T-helper 17 cell (primary cell): ENCODE measurements around the gene RSPH10B2. TPM values are rescaled to one million over a fixed set of nuclear protein-coding genes. Genes with fewer than 3 reads are reported as not detected.
"Not testable (repeated sequence)": the region's sequence is repeated elsewhere in the genome, so short reads cannot be mapped to it uniquely, and the experiment has no call there.

ENCODE experiments used
- ATAC-seq: fragments of 150-1000 bp; cut with Tn5 transposase; 2 replicates; pipeline ENCODE4 v1.10.0; 2021; ENCODE audit warnings: mild to moderate bottlenecking, moderate library complexity
- DNase-seq, 3 donors: peaks; one replicate each; pipeline versions ENCODE4 v3.0.0 to v3.0.0-alpha.2; 2020 to 2021
- H3K9me3 ChIP-seq: one replicate; pipeline ENCODE4 v1.7.0; 2013; ENCODE audit warnings: low read length, mild to moderate bottlenecking; ENCODE audit not compliant: control insufficient read depth, poor library complexity, severe bottlenecking
- H3K27ac Mint-ChIP-seq: one replicate; pipeline ENCODE4 v1.8.0; 2022; ENCODE audit warnings: mild to moderate bottlenecking, moderate library complexity, mixed read lengths
- H3K27me3 Mint-ChIP-seq: one replicate; pipeline ENCODE4 v1.8.0; 2022; ENCODE audit warnings: mixed read lengths
- H3K36me3 Mint-ChIP-seq: one replicate; pipeline ENCODE4 v1.8.0; 2022; ENCODE audit warnings: low read depth, mixed read lengths
- H3K4me1 Mint-ChIP-seq: one replicate; pipeline ENCODE4 v1.8.0; 2022; ENCODE audit warnings: mild to moderate bottlenecking, mixed read lengths
- H3K4me3 Mint-ChIP-seq: one replicate; pipeline ENCODE4 v1.8.0; 2022; ENCODE audit warnings: mild to moderate bottlenecking, moderate library complexity, mixed read lengths
- total RNA-seq, 4 donors: library from RNA in 2 of 4; stranded (reverse) in 2 of 4; gene quantifications; one replicate each; pipeline ENCODE4 v1.2.3 and lab custom pipeline; 2022 to 2026

Gene RSPH10B2
- total RNA-seq, 2 donors from 2014 or later = 0.50 TPM; not detected in 1

DNA sequence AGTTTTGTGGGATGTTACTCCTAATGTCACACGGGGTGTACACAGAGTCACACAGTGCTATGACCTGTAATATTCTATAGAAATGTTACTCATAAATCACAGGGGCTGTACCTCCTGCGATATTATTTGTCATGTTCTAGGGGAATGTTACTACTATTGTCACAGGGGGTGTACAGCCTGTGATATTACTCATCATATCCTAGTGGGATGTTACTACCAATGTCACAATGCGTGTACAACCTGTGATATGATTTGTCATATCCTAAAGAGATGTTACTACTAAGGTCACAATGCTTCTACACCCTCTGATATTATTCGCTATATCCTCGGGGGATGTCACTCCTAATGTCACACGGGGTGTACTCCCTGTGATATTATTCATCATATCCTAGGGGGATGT, 79.7 kb downstream of the RSPH10B2 start:
- ATAC-seq (no peak), DNase-seq (no peak)
- no peak overlapping the region for H3K4me3 Mint-ChIP-seq
- peaks cover 43% of the 10 kb centered on the region for H3K27me3 Mint-ChIP-seq
- H3K4me1 Mint-ChIP-seq = no peaks in the 10 kb centered on the region
- H3K9me3 ChIP-seq = no peaks in the 10 kb centered on the region
- H3K27ac Mint-ChIP-seq = no peak overlapping the region
- no peaks in the 10 kb centered on the region for H3K36me3 Mint-ChIP-seq

DNA sequence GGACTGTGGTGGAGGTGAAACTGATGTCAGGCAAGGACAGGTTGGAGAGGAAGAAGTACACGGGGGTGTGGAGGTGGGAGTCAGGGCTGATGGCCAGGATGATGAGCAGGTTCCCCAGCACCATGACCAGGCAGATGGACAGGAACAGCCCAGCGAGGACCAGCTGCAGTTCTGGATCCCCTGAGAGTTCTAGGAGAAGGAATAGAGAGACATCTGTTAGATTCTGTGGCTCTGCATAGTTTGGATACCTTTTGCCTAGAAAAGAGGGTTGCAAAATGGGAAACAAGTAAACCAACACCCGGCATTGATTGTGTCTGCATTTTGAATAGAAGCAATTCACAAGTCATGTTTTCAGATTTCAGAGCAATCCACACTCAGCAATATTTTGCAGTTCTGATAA, 81.6 kb downstream of the RSPH10B2 start:
- not testable (repeated sequence) for H3K4me3 Mint-ChIP-seq, H3K9me3 ChIP-seq, ATAC-seq, H3K4me1 Mint-ChIP-seq, H3K36me3 Mint-ChIP-seq, H3K27ac Mint-ChIP-seq, DNase-seq
- H3K27me3 Mint-ChIP-seq = peaks cover 42% of the 10 kb centered on the region

DNA sequence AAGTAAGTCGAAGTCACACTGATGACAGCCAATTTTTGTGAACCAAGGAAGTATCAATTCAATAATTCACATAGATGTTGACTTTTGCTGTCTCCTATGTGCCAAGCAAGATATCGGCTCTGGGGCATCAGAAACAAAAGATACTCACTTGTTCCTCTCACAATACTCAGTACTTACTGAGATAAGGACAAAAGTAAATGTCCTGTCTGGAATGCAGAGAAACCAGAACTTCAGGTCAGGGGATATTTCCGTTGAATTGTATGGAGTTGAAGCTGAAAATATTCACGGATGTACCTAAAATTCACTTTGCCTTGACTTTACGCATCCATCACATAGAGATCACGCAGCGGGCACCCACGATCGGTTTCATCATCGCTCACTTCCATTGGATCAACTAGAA, 83.2 kb downstream of the RSPH10B2 start:
- not testable (repeated sequence) for H3K4me3 Mint-ChIP-seq, H3K27ac Mint-ChIP-seq, H3K4me1 Mint-ChIP-seq, H3K9me3 ChIP-seq, DNase-seq, H3K36me3 Mint-ChIP-seq, ATAC-seq
- H3K27me3 Mint-ChIP-seq = peaks cover 56% of the 10 kb centered on the region

DNA sequence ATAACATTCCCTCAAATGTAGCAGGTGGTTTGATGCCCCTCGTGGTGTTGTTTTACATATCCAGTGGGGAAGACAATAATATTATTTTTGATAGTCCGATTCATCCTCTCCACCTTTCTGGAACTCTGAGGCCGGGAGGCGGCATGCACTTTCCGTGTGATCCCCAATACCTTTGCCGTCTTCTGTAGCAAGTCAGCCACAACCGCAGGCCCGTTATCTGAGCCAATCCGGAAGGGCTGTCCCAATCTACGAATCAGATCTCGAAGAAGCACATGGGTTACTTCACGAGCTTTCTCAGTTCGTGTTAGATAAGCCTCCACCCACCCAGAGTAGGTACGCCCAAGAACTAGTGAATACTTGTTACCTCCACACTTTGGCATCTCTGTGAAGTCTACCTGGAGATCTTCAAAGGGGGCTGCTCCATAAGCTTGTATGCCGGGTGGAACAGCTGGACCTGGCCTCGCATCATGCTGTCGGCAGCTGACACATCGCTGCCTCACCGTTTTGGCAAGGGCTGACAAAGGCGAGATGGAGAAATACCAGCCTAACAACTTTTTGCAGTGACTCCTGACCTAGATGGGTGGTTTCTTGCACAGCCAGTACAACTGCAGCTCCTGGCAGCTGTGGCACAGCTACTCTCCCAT, 88.5 kb downstream of the RSPH10B2 start:
- not testable (repeated sequence) for H3K36me3 Mint-ChIP-seq, H3K9me3 ChIP-seq, H3K4me1 Mint-ChIP-seq, H3K4me3 Mint-ChIP-seq, H3K27ac Mint-ChIP-seq, DNase-seq, ATAC-seq
- H3K27me3 Mint-ChIP-seq = peaks cover 50% of the 10 kb centered on the region

DNA sequence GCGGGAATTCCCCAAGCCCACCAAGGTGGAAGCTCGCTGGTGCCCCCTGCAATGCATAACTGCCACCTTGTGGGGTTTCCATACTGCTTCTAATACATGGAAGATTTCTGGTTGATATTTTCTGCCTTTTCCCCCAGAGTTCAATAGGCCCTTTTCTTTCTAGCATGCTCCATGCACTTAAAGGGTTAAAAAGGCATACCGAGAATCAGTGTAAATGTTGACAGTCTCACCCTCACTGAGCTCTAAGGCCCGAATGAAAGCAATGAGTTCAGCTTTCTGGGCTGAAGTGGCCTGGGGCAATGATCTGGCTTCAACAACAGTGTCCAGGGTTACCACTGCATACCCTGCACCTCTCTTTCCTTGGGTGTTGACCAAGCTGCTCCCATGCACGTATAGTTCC, 89.2 kb downstream of the RSPH10B2 start:
- peaks cover 44% of the 10 kb centered on the region for H3K27me3 Mint-ChIP-seq
- not testable (repeated sequence) for ATAC-seq, H3K4me1 Mint-ChIP-seq, H3K9me3 ChIP-seq, H3K27ac Mint-ChIP-seq, DNase-seq, H3K36me3 Mint-ChIP-seq, H3K4me3 Mint-ChIP-seq

DNA sequence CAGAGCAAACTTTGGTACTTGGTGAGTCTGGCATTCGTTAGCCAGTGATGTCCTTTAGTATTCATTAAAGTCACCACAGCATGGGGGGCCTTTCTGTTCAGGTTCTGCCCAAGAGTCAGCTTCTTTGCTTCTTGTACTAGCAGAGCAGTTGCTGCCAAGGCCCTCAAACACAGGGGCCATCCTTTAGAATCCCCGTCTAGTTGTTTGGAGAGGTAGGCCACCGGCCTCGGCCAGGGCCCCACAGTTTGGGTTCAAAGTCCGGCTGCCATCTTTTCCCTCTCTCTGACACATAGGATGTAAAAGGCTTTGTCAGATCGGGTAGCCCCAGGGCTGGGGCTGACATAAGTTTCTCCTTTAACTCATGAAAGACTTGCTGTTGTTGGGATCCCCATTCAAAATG, 89.8 kb downstream of the RSPH10B2 start:
- not testable (repeated sequence) for ATAC-seq, H3K36me3 Mint-ChIP-seq, H3K27ac Mint-ChIP-seq, DNase-seq, H3K4me1 Mint-ChIP-seq, H3K4me3 Mint-ChIP-seq, H3K9me3 ChIP-seq
- H3K27me3 Mint-ChIP-seq = peaks cover 44% of the 10 kb centered on the region

DNA sequence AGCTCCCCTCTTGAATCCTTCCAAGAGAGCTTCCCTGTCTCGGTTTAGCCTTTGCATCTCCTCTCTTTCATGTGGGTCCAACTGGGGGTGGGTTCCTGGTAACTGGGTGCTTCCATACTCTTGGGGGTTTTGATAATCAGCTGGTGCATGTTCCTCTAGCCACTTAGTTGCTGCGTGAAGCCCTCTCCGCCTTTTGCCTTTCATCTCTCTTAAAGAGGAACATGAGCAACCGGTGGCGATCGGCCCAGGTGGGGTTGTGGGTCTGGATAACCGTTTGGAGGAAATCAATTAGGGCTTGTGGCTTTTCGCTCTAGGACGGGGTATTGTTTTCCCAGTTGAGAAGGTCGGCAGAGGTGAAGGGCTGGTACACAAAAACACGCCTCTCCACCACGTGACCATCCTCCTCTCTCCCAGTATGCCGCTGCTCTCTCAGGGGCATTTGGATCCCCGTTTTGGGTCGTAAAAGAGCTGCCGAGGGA, 92.1 kb downstream of the RSPH10B2 start:
- H3K36me3 Mint-ChIP-seq, H3K9me3 ChIP-seq, H3K4me1 Mint-ChIP-seq, ATAC-seq, H3K27ac Mint-ChIP-seq, DNase-seq, H3K4me3 Mint-ChIP-seq: not testable (repeated sequence)
- H3K27me3 Mint-ChIP-seq = peaks cover 32% of the 10 kb centered on the region

DNA sequence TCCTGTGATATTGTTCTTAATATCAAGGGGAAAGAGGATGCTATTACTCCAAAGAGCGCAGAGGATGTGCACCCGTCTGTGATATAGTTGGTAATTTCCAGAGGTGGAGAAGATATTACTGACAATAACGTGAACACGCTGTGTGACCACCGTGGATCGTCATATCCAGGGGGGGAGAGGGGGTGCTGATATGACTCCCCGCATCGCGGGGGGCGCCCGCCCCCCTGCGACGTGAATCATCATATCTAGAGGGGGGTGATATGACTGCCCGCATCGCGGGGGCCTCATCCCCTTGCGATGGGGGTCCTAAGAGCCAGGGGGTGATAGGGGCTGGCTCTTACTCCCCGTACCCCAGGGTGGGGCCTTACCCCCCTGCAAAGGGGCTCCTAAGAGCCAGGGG, 93.8 kb downstream of the RSPH10B2 start:
- H3K36me3 Mint-ChIP-seq, ATAC-seq, H3K9me3 ChIP-seq, H3K4me3 Mint-ChIP-seq, DNase-seq, H3K27ac Mint-ChIP-seq, H3K4me1 Mint-ChIP-seq: not testable (repeated sequence)
- peaks cover 19% of the 10 kb centered on the region for H3K27me3 Mint-ChIP-seq

Other genes with a start within 250 kb of the RSPH10B2 start
- under 1 TPM; 0.17 to 0.18 TPM for gene GRID2IP, start 202.6 kb upstream of the RSPH10B2 start, total RNA-seq
- 10 to 100 TPM; 19.1 to 20.6 TPM for gene ZDHHC4, start 176.6 kb upstream of the RSPH10B2 start, total RNA-seq
- gene INTS15, start 164.1 kb upstream of the RSPH10B2 start, total RNA-seq = 10 to 100 TPM; 50.5 to 50.7 TPM
- gene ZNF853, start 138.5 kb upstream of the RSPH10B2 start, total RNA-seq = 1 to 10 TPM in 1 of 2 donors, under 1 TPM in 1; 0.85 to 1.1 TPM
- 10 to 100 TPM; 37.1 to 39.9 TPM for gene ZNF316, start 116.8 kb upstream of the RSPH10B2 start, total RNA-seq
- 10 to 100 TPM; 26.1 to 26.5 TPM for gene ZNF12, start 47.2 kb upstream of the RSPH10B2 start, total RNA-seq
- gene CCZ1B, start 72.2 kb downstream of the RSPH10B2 start, total RNA-seq = 10 to 100 TPM; 61.5 to 70.8 TPM